HepG2 (cell line): ENCODE measurements around the gene C2orf81. TPM values are rescaled to one million over a fixed set of nuclear protein-coding genes. Genes with fewer than 3 reads are reported as not detected.

Experiments used
- ATAC-seq: fragments of 200-7000 bp; cut with Tn5 transposase; 3 replicates; pipeline ENCODE4 v1.9.1; 2020; ENCODE audit warnings: mild to moderate bottlenecking, moderate library complexity
- BruUV-seq: library from RNA; stranded (reverse); fragments of 400-500 nt; replicated peaks from 2 replicates; lab custom pipeline; 2021; lab: Mats Ljungman, UMichigan
- CTCF ChIA-PET: fragments of 300-600 bp; formaldehyde crosslinking; extraction: SDS; loops from one replicate; lab custom pipeline; 2021; ENCODE audit warnings: low total read pairs, inconsistent platforms, low intra/inter-chr PET ratio; lab: Yijun Ruan, JAX
- POLR2A ChIA-PET: fragments of 350-600 bp; sonication (Branson Sonifier 250); formaldehyde crosslinking; loops from one replicate; lab custom pipeline; 2020; ENCODE audit warnings: antibody characterized with exemption, inconsistent platforms; lab: Yijun Ruan, JAX
- DNase-seq: peaks from one replicate; pipeline ENCODE4 v3.0.0-alpha.2; 2015; ENCODE audit warnings: low spot score
- FAIRE-seq: peaks from 3 replicates; lab custom pipeline; 2011; peaks lifted over from hg19 to GRCh38; lab: Jason Lieb, UNC
- H2AFZ ChIP-seq: one replicate; pipeline ENCODE4 v1.6.1; 2011; ENCODE audit warnings: low read length, inconsistent platforms
- H3K27ac ChIP-seq: fragments of 300-600 bp; 3 replicates; pipeline ENCODE4 v1.8.0; 2011; ENCODE audit warnings: mixed run types, mild to moderate bottlenecking, mixed read lengths, low read length, inconsistent platforms; ENCODE audit not compliant: insufficient read depth; ENCODE audit errors: extremely low read length
- H3K27me3 ChIP-seq, 2 experiments: fragments of 200-600 bp in 1 of 2; 2 replicates in 1 of 2; 3 replicates in 1 of 2; pipeline versions ENCODE4 v1.6.0 to v1.8.0; 2011; ENCODE audit warnings: low read length in 2 of 2, mild to moderate bottlenecking in 2 of 2, moderate library complexity in 2 of 2, inconsistent platforms in 1 of 2; ENCODE audit not compliant: insufficient read depth in 2 of 2, control insufficient read depth in 1 of 2
- H3K36me3 ChIP-seq, 2 experiments: fragments of 200-600 bp in 1 of 2; replicated peaks in 1 of 2; 2 replicates in 1 of 2; 3 replicates in 1 of 2; pipeline versions ENCODE4 v1.5.1 to v1.8.0; 2011; ENCODE audit warnings: low read length in 2 of 2, inconsistent platforms in 1 of 2; ENCODE audit not compliant: insufficient read depth in 2 of 2, control insufficient read depth in 1 of 2
- H3K4me1 ChIP-seq: 2 replicates; pipeline ENCODE4 v1.5.1; 2012; ENCODE audit warnings: low read length, inconsistent platforms; ENCODE audit not compliant: insufficient read depth
- H3K4me2 ChIP-seq: 2 replicates; pipeline ENCODE4 v1.6.0; 2011; ENCODE audit warnings: low read depth, low read length, inconsistent platforms
- H3K4me3 ChIP-seq, 3 experiments: fragments of 200-600 bp in 1 of 3; sonication (generic), shearing (Covaris generic) in 1 of 3; replicated peaks in 1 of 3; 2 replicates each; pipeline ENCODE4 v1.5.1; 2011 to 2016; ENCODE audit warnings: low read length in 3 of 3, inconsistent platforms in 2 of 3, low read depth in 2 of 3, mild to moderate bottlenecking in 2 of 3, control low read depth in 1 of 3, mixed read lengths in 1 of 3; ENCODE audit not compliant: insufficient read depth in 1 of 3
- H3K79me2 ChIP-seq: one replicate; pipeline ENCODE4 v1.6.1; 2011; ENCODE audit warnings: low read length, inconsistent platforms; ENCODE audit not compliant: insufficient read depth
- H3K9ac ChIP-seq: 2 replicates; pipeline ENCODE4 v1.6.0; 2011; ENCODE audit warnings: mild to moderate bottlenecking, low read depth, low read length, inconsistent platforms; ENCODE audit not compliant: insufficient read depth
- H3K9me3 ChIP-seq: 2 replicates; pipeline ENCODE4 v1.5.1; 2012; ENCODE audit warnings: mild to moderate bottlenecking, low read length
- H4K20me1 ChIP-seq: 2 replicates; pipeline ENCODE4 v1.6.0; 2011; ENCODE audit warnings: inconsistent platforms, mild to moderate bottlenecking, low read length, moderate library complexity; ENCODE audit not compliant: insufficient read depth
- ATM ChIP-seq: fragments of 450-650 bp; IDR thresholded peaks from 2 replicates; pipeline ENCODE4 v1.7.1; 2017; ENCODE audit warnings: mild to moderate bottlenecking, borderline replicate concordance
- BCL6 ChIP-seq: IDR thresholded peaks from 2 replicates; pipeline ENCODE4 v1.6.1; 2016; ENCODE audit warnings: missing genetic modification reagents, missing compliant biosample characterization
- GATAD2A ChIP-seq: IDR thresholded peaks from 2 replicates; pipeline ENCODE4 v1.6.1; 2016
- HNF4G ChIP-seq, 2 experiments: sonication (generic) in 1 of 2; formaldehyde crosslinking in 1 of 2; IDR thresholded peaks; 2 replicates each; pipeline versions ENCODE4 v1.4.0 to v1.6.1; 2011 to 2020; ENCODE audit warnings: borderline replicate concordance in 2 of 2, low read depth in 2 of 2, mild to moderate bottlenecking in 2 of 2, low read length in 1 of 2, missing genetic modification reagents in 1 of 2, moderate library complexity in 1 of 2
- JUNB ChIP-seq: sonication (generic); formaldehyde crosslinking; IDR thresholded peaks from 2 replicates; pipeline ENCODE4 v1.8.0; 2022; ENCODE audit warnings: missing genetic modification reagents, mild to moderate bottlenecking, borderline replicate concordance
- NFYB ChIP-seq: sonication (generic); formaldehyde crosslinking; IDR thresholded peaks from 2 replicates; pipeline ENCODE4 v1.4.0; 2020; ENCODE audit warnings: missing genetic modification reagents
- PCBP2 ChIP-seq: fragments of 200-400 bp; formaldehyde crosslinking; optimal IDR thresholded peaks from 2 replicates; pipeline ENCODE3; 2018; ENCODE audit warnings: low read length, low read depth; ENCODE audit not compliant: poor library complexity, severe bottlenecking
- REL ChIP-seq: sonication (generic); formaldehyde crosslinking; conservative IDR thresholded peaks from 2 replicates; pipeline ENCODE4 v1.8.0; 2022; ENCODE audit warnings: mild to moderate bottlenecking, missing genetic modification reagents, moderate library complexity
- SUZ12 ChIP-seq: fragments of 150-350 bp; IDR thresholded peaks from 2 replicates; pipeline ENCODE4 v1.6.1; 2014; ENCODE audit warnings: low read depth, low read length
- ZBTB20 ChIP-seq: sonication (generic); formaldehyde crosslinking; IDR thresholded peaks from 2 replicates; pipeline ENCODE4 v1.8.1; 2023; ENCODE audit warnings: missing genetic modification reagents, low read depth, mild to moderate bottlenecking, borderline replicate concordance
- ZMYM2 ChIP-seq: sonication (generic); formaldehyde crosslinking; IDR thresholded peaks from 2 replicates; pipeline ENCODE4 v1.8.0; 2022; ENCODE audit warnings: mild to moderate bottlenecking, missing genetic modification reagents
- ZNF17 ChIP-seq: sonication (generic); formaldehyde crosslinking; IDR thresholded peaks from 2 replicates; pipeline ENCODE4 v1.5.0; 2020; ENCODE audit warnings: mild to moderate bottlenecking, missing genetic modification reagents
- ZNF224 ChIP-seq: sonication (generic); formaldehyde crosslinking; IDR thresholded peaks from 2 replicates; pipeline ENCODE4 v1.5.0; 2020; ENCODE audit warnings: mild to moderate bottlenecking, missing genetic modification reagents
- ZNF33B ChIP-seq: sonication (generic); formaldehyde crosslinking; IDR thresholded peaks from 2 replicates; pipeline ENCODE4 v1.5.1; 2020; ENCODE audit warnings: mild to moderate bottlenecking, missing genetic modification reagents
- ZNF367 ChIP-seq: sonication (generic); formaldehyde crosslinking; IDR thresholded peaks from 2 replicates; pipeline ENCODE4 v1.4.0; 2020; ENCODE audit warnings: missing genetic modification reagents, borderline replicate concordance
- ZNF570 ChIP-seq: sonication (generic); formaldehyde crosslinking; IDR thresholded peaks from 2 replicates; pipeline ENCODE4 v1.4.0; 2020; ENCODE audit warnings: mild to moderate bottlenecking, missing genetic modification reagents, borderline replicate concordance
- ZNF775 ChIP-seq: sonication (generic); formaldehyde crosslinking; IDR thresholded peaks from 2 replicates; pipeline ENCODE4 v1.4.0; 2020; ENCODE audit warnings: missing genetic modification reagents, mild to moderate bottlenecking, moderate library complexity, borderline replicate concordance
- in situ Hi-C: cut with HindIII; loops from 2 replicates; pipeline ENCODE4 v1.10.0; 2017; ENCODE audit warnings: low pct_unique_long_range_greater_than_20kb; ENCODE audit not compliant: extremely low pct_ligation_motif_present
- intact Hi-C: fragments of 100-400 bp; cut with micrococcal nuclease; formaldehyde crosslinking; loops from one replicate; pipeline ENCODE4 v1.10.0; 2022; ENCODE audit not compliant: unreplicated experiment
- polyA plus RNA-seq, 8 experiments: library from polyadenylated mRNA; depleted of rRNA in 3 of 8; stranded (reverse) in 7 of 8; unstranded in 1 of 8; fragments of >200 nt; fragmentation: Illumina TruSeq in 4 of 8; extraction: Trizol in 4 of 8; gene quantifications; 2 replicates each; pipeline versions ENCODE4 v1.2.1 to v1.2.3, GENCODE V29; 2011 to 2016; ENCODE audit warnings: low read depth in 4 of 8, missing spikeins in 1 of 8, mixed read lengths in 1 of 8; ENCODE audit not compliant: insufficient read depth in 1 of 8
- total RNA-seq, 5 experiments: library from RNA; depleted of rRNA; stranded (reverse); fragments of >200 nt; fragmentation: Illumina TruSeq; extraction: Trizol; gene quantifications; 2 replicates each; pipeline ENCODE4 v1.2.3, GENCODE V29; 2016; ENCODE audit warnings: low read depth in 1 of 5
- TF ChIP-seq, protein P1 (sequence below): sonication (generic); formaldehyde crosslinking; IDR thresholded peaks from 2 replicates; pipeline ENCODE4 v1.5.1; 2020; ENCODE audit warnings: missing genetic modification reagents, mild to moderate bottlenecking, borderline replicate concordance
- TF ChIP-seq, protein P2 (sequence below): sonication (generic); formaldehyde crosslinking; IDR thresholded peaks from 2 replicates; pipeline ENCODE4 v1.4.0; 2020; ENCODE audit warnings: mild to moderate bottlenecking, missing genetic modification reagents
- TF ChIP-seq, protein P3 (sequence below): sonication (generic); formaldehyde crosslinking; IDR thresholded peaks from 2 replicates; pipeline ENCODE4 v1.5.0; 2020; ENCODE audit warnings: missing genetic modification reagents

C2orf81 gene
- total and polyA plus RNA-seq, 2 of the 13 experiments (the other 11 are each of a cell fraction or from before 2014, with no cell fraction given), result 0.15 to 0.17 TPM

DNA sequence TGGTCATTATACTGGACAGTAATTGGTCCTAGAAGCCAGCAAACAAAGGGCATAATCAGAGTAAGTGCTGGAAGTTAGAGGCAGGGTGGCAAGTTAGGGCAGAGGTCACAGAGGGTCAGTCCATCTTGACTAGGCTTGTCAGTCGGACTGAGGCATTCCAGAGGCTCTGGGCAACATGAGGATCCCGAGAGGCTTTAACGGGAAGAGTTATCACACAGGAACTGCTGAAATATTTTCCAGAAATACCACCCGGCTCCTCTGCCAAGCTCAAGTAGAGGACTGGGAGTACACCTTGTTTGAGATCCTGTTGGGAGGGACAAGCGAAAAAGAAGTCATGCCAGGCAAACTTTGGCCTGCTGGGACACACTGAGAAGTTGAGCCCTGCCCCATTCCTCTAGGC lies 13.7 kb downstream of the C2orf81 start (continued):
- TF ChIP-seq, protein P1, sequence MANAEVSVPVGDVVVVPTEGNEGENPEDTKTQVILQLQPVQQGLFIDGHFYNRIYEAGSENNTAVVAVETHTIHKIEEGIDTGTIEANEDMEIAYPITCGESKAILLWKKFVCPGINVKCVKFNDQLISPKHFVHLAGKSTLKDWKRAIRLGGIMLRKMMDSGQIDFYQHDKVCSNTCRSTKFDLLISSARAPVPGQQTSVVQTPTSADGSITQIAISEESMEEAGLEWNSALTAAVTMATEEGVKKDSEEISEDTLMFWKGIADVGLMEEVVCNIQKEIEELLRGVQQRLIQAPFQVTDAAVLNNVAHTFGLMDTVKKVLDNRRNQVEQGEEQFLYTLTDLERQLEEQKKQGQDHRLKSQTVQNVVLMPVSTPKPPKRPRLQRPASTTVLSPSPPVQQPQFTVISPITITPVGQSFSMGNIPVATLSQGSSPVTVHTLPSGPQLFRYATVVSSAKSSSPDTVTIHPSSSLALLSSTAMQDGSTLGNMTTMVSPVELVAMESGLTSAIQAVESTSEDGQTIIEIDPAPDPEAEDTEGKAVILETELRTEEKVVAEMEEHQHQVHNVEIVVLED, result no peak
- no peak for TF ChIP-seq GATAD2A (CRISPR knock-in tag)
- TF ChIP-seq ZNF367 (CRISPR knock-in tag), result no peak
- no peak for TF ChIP-seq ZNF224 (CRISPR knock-in tag)

DNA sequence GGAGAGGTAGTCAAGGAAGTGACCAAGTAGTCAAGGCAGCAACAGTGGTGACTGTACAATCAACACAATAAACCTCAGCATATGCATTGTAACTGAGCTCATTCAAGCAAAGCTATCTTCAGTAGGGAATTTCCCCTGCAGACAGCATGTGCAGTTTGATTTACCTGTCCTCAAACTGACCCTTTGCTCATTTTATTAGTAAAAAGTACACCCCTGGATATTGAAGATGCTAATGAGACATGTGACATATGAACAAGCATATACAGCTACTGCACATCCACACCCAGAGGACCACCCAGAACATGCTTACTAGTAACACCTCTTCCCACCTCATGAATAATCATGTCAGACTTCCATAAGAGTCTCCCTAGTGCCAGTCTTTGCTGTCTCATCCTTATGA lies 15.4 kb downstream of the C2orf81 start:
- no TSS peak for BruUV-seq
- Histone ChIP-seq H3K4me3 (no peak overlapping the region), H3K36me3 (no peaks in the 10 kb centered on the region), H3K9ac (no peak overlapping the region), H4K20me1 (no peaks in the 10 kb centered on the region), H3K9me3 (no peaks in the 10 kb centered on the region), H3K4me1 (no peaks in the 10 kb centered on the region), H3K27me3 (peaks cover 0 to 14% of the 10 kb centered on the region in 2 experiments; a peak in 3 of 5 replicates), H2AFZ (no peak overlapping the region), H3K27ac (no peak overlapping the region), H3K4me2 (no peak overlapping the region), H3K79me2 (no peaks in the 10 kb centered on the region)
- ATAC-seq, result no peak
- DNase-seq, result no peak
- ChIA-PET CTCF (no interaction called here), POLR2A (no interaction called here)
- no peak for FAIRE-seq
- in situ Hi-C loops (no loop called here), intact Hi-C loops (no loop called here)
- TF ChIP-seq PCBP2 (no peak), SUZ12 (no peak), ZNF570 (CRISPR knock-in tag) (no peak), ZNF775 (CRISPR knock-in tag) (no peak), NFYB (CRISPR knock-in tag) (no peak), ZMYM2 (no peak), HNF4G (IDR thresholded peaks at IDR 0.05; ENCODE audit: borderline replicate concordance, low read depth, low read length) (no peak), HNF4G (CRISPR knock-in tag; IDR thresholded peaks at IDR 0.05; ENCODE audit: borderline replicate concordance, low read depth) (no peak), BCL6 (CRISPR knock-in tag) (no peak), ZNF17 (CRISPR knock-in tag) (no peak), JUNB (CRISPR knock-in tag) (no peak), ZNF33B (CRISPR knock-in tag) (no peak), REL (CRISPR knock-in tag) (no peak), ZBTB20 (CRISPR knock-in tag) (no peak), ATM (no peak)
- TF ChIP-seq, protein P2, sequence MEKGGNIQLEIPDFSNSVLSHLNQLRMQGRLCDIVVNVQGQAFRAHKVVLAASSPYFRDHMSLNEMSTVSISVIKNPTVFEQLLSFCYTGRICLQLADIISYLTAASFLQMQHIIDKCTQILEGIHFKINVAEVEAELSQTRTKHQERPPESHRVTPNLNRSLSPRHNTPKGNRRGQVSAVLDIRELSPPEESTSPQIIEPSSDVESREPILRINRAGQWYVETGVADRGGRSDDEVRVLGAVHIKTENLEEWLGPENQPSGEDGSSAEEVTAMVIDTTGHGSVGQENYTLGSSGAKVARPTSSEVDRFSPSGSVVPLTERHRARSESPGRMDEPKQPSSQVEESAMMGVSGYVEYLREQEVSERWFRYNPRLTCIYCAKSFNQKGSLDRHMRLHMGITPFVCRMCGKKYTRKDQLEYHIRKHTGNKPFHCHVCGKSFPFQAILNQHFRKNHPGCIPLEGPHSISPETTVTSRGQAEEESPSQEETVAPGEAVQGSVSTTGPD, result no peak
- TF ChIP-seq, protein P3, sequence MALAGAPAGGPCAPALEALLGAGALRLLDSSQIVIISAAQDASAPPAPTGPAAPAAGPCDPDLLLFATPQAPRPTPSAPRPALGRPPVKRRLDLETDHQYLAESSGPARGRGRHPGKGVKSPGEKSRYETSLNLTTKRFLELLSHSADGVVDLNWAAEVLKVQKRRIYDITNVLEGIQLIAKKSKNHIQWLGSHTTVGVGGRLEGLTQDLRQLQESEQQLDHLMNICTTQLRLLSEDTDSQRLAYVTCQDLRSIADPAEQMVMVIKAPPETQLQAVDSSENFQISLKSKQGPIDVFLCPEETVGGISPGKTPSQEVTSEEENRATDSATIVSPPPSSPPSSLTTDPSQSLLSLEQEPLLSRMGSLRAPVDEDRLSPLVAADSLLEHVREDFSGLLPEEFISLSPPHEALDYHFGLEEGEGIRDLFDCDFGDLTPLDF (CRISPR knock-in tag), result no peak
